ENCODE results near the gene TTC12. TPM values are rescaled to one million over a fixed set of nuclear protein-coding genes. Genes with fewer than 3 reads are reported as not detected.
A peak's percentile ranks its signal among the peaks of the same experiment; 100 is the strongest.

TTC12 gene
- polyA plus RNA-seq, 1 donor from 2014 or later: 9.8 TPM

- peaks cover 17% of the 10 kb centered on the region for H3K36me3 Mint-ChIP-seq
- H3K27me3 Mint-ChIP-seq: no peaks in the 10 kb centered on the region
- no peak overlapping the region for H3K27ac Mint-ChIP-seq
- no peak overlapping the region for H3K4me3 Mint-ChIP-seq
- no peaks in the 10 kb centered on the region for H3K4me1 Mint-ChIP-seq
- peaks cover 0 to 4% (median 2%) of the 10 kb centered on the region in 3 donors for H3K9me3 Mint-ChIP-seq
These were observed 17.1 kb downstream of the TTC12 start for GRCh38 chr11:113331441-113331840.

DNA sequence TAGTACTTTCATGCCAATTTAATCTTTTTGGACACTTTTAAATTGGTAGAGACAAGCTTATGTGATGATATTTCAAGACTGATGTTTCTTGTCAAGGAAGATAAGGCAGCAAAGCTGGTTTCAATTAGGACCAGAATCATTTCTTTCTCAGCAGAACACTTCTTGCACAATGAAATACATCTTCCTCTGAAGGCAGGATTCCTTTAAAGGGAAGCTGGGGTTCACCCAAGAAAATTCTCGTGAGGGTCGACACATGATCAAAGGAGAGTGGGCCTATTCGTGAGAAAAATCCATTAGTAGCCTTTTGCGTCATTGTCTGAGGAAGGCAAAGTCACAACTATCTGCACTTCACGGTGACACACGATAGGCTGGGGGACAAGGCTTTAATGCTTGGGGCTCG is 17.6 kb downstream of the TTC12 start:
- Mint-ChIP-seq H3K27me3 (no peaks in the 10 kb centered on the region), H3K27ac (no peak overlapping the region), H3K4me3 (no peak overlapping the region)

GRCh38 chr11:113332638-113333329 is 18.4 kb downstream of the TTC12 start:
- Mint-ChIP-seq H3K4me1 (no peaks in the 10 kb centered on the region), H3K27me3 (no peaks in the 10 kb centered on the region), H3K9me3 (peaks cover 0 to 4% (median 2%) of the 10 kb centered on the region in 3 donors), H3K4me3 (no peak overlapping the region), H3K27ac (no peak overlapping the region), H3K36me3 (peaks cover 21% of the 10 kb centered on the region)

More for the DNA sequence above, 17.6 kb downstream of the TTC12 start:
- peaks cover 19% of the 10 kb centered on the region for H3K36me3 Mint-ChIP-seq
- no peaks in the 10 kb centered on the region for H3K4me1 Mint-ChIP-seq
- H3K9me3 Mint-ChIP-seq: peaks cover 0 to 4% (median 2%) of the 10 kb centered on the region in 3 donors

DNA sequence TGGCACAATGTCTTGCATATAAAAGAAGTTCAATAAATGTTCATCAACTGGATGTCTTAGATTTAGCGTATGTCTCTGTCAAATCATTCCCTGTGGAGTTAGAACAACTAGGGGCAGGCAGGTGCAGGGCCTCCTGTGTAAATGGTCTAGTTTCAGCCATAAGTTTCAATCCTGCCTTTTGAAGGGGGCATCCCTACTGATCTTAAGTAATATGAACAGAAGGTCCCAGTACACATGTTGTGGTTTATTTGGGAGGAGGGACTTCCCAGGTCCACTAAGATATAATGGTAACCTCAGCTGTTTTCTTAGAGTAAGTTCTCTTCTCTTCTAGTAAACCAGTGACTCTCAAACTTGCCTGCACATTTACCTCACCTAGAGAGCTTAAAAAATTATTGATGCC is 19.8 kb downstream of the TTC12 start:
- Mint-ChIP-seq H3K9me3 (peaks cover 0 to 4% (median 2%) of the 10 kb centered on the region in 3 donors), H3K27ac (no peak overlapping the region), H3K27me3 (no peaks in the 10 kb centered on the region), H3K4me3 (no peak overlapping the region), H3K4me1 (no peaks in the 10 kb centered on the region), H3K36me3 (peaks cover 26% of the 10 kb centered on the region)

DNA sequence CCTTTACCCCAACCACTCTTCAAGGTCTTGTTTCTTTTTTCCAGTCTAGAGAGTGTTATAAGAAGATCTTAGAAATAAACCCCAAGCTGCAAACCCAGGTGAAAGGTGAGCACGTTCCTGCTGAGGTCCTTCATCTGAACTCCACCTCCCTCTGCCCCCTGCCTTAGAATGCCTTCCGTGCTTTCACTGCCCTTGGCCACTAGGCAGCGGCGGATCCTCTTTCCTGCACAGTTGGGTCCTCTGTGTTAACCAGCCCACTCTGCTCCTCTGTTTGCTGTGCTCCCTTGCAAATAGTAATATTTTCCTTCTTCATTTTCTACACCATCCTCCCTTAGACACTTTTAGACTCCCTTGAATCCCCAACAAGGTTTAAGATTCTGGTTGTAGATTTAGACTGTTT is 24.3 kb downstream of the TTC12 start:
- Mint-ChIP-seq H3K27me3 (no peaks in the 10 kb centered on the region), H3K36me3 (peaks cover 25% of the 10 kb centered on the region), H3K9me3 (peaks cover 0 to 4% (median 2%) of the 10 kb centered on the region in 3 donors), H3K4me3 (no peak overlapping the region), H3K4me1 (no peaks in the 10 kb centered on the region), H3K27ac (no peak overlapping the region)

DNA sequence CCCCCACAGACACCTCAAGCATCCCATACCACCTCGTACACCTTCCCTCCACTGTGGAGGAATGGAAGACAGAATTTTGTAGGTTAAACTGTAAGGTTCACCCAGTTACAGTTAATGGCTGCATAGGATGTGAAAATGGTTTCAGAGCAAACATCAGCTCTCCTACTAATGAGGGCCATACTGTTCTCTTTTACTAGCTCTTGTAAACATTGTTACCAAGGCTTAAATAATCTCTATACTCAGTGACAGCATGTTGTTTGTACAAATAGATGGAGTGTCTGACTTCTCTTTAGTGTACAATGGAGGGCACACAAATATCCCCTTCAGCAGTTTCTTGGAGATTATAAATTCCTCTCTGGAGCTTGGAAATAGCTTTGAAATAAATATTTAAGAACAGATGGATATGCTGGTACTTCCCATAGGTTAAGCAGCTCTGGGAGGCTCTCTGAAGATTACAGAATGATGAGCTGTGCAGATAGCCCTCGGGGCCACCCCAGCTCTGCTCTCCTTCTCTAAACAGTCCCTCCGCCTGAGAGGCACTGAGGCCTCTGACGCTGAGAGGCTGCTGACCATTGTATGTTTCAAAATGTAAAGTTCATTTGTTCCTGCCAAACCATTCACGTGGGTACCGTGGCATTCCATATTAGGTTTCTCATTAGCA is 25.7 kb downstream of the TTC12 start:
- no peaks in the 10 kb centered on the region for H3K27me3 Mint-ChIP-seq
- H3K4me3 Mint-ChIP-seq: no peak overlapping the region
- no peaks in the 10 kb centered on the region for H3K4me1 Mint-ChIP-seq
- peaks cover 23% of the 10 kb centered on the region for H3K36me3 Mint-ChIP-seq
- H3K9me3 Mint-ChIP-seq: peaks cover 0 to 4% (median 2%) of the 10 kb centered on the region in 3 donors
- no peak overlapping the region for H3K27ac Mint-ChIP-seq

DNA sequence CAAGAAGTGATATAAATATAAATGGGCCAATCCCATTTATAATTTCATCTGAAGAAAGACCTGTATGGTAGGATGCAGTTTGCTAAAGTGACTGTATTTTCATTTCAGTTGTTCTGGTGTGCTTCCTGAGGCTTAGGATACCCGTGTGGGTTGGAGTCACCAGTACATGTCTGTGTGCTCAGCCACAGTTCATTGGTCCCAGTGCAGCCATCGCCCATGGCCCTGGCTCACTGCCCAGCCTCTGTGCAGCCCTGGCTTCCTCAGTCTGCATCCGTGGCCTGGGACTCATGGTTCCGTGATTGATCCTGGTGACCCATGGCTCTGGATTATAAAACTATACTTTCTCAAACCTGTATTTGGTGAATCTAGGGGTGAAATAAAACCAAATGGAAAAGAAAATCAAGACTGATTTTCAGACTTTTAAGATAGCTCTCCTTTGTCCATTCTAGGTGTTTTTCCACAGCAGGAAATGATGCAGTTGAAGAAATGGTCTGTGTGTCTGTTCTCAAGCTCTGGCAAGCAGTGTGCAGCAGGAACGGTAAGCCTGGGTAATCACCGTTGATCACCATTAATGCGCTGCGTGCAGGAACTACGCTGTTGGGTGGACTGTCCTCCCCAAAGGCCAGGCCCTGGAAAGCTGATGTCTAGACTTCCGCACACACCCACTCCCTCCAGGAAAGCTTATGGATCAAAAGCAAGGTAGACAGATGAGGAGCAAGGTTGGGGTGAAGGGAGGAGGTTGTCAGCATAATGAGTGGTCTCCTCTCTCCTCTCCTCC is 27.2 kb downstream of the TTC12 start:
- no peaks in the 10 kb centered on the region for H3K9me3 Mint-ChIP-seq
- no peaks in the 10 kb centered on the region for H3K4me1 Mint-ChIP-seq
- H3K4me3 Mint-ChIP-seq: no peak overlapping the region
- H3K27ac Mint-ChIP-seq: no peak overlapping the region
- H3K36me3 Mint-ChIP-seq: peaks cover 14% of the 10 kb centered on the region
- H3K27me3 Mint-ChIP-seq: no peaks in the 10 kb centered on the region

DNA sequence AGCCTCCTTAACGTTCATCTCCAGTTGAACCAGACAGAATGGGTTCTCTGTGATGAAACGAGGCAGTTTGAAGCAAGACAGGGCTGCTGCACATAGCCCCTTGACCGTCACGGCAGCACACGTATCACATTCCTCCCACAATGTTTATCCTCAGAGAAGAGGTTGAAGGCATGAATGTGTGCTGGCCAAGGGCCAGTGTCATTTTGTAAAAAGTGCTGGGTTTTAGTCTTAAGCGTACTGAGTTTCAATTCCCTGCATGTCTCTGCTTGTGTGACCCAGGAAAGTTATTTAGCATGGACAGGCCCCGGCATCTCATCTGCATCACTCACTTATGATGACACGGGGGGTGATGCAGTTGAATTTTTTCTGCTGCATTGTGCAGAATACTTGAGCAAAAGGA is 31.6 kb downstream of the TTC12 start:
- no peak overlapping the region for H3K27ac Mint-ChIP-seq

GRCh38 chr11:113349528-113349927 is 35.1 kb downstream of the TTC12 start:
- peaks cover 37% of the 10 kb centered on the region for H3K36me3 Mint-ChIP-seq

More for the DNA sequence above, 31.6 kb downstream of the TTC12 start:
- H3K4me1 Mint-ChIP-seq: no peaks in the 10 kb centered on the region
- no peaks in the 10 kb centered on the region for H3K27me3 Mint-ChIP-seq
- H3K4me3 Mint-ChIP-seq: no peak overlapping the region
- peaks cover 21% of the 10 kb centered on the region for H3K36me3 Mint-ChIP-seq
- H3K9me3 Mint-ChIP-seq: no peaks in the 10 kb centered on the region

DNA sequence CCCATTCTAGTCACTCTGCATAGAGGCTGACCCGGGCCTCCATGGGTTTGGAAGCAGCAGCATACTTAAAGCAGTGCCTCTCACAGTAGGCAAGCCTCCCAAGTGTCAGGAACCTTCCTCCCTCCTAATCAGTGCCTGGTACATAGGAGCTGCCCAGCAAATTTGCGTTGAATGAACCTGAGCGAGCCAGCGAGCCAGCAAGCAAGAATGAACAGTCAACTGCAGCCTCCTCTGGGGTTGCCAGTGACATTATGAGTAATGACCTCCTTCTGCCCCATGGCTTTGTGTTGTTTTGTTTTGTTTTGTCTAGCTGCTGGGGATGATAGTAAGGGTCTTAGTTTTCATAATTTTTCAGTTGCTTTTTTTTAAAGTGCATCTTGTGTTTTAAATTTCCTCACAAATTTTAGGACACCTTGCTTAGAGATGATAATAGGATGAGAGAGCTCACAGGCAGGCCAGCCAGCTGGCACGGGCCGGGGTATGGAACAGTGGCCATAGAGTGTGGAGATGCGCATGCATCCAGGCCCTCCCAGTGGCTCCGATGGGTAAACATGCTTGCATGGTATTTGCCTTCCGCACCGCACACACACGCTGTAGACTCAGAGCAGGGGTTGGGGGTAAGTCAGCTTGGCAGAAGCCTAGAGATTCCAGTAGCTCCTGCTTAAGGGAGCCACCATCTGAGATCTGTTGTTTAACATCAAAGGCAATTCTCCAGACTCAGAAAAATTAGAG is 36.1 kb downstream of the TTC12 start:
- Mint-ChIP-seq H3K27ac (no peak overlapping the region), H3K9me3 (peaks cover 0 to 17% (median 1%) of the 10 kb centered on the region in 3 donors), H3K4me3 (no peak overlapping the region), H3K27me3 (no peaks in the 10 kb centered on the region), H3K36me3 (peaks cover 44% of the 10 kb centered on the region), H3K4me1 (peaks cover 0 to 4% (median 0%) of the 10 kb centered on the region in 3 donors)

More at GRCh38 chr11:113349528-113349927, 35.1 kb downstream of the TTC12 start:
- Mint-ChIP-seq H3K9me3 (peaks cover 0 to 8% (median 1%) of the 10 kb centered on the region in 3 donors), H3K4me1 (peaks cover 0 to 2% (median 0%) of the 10 kb centered on the region in 3 donors), H3K27ac (no peak overlapping the region), H3K27me3 (no peaks in the 10 kb centered on the region), H3K4me3 (no peak overlapping the region)

DNA sequence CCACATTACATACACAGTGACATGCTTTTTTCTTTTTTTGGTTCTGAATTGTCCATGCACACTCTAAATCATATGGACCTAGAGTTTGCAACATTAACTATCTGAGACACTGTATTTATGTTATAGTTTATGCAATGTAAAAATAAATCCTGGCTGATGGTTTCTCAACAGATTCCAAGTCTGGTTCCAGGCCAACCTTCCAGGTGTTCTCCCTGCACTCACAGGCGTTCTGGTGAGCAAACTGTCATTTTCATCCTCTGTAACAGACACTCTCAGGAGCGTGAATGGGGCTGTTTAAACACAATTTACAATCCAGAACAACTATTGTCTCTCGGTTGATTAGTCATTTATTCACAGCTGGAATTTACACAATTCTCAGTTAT is 36.7 kb downstream of the TTC12 start:
- H3K27ac Mint-ChIP-seq: no peak overlapping the region

GRCh38 chr11:113351480-113351879 is 37.1 kb downstream of the TTC12 start:
- Mint-ChIP-seq H3K36me3 (peaks cover 48% of the 10 kb centered on the region), H3K9me3 (peaks cover 5 to 25% (median 6%) of the 10 kb centered on the region in 3 donors), H3K27ac (no peak overlapping the region), H3K4me1 (peaks cover 0 to 4% (median 0%) of the 10 kb centered on the region in 3 donors), H3K4me3 (no peak overlapping the region), H3K27me3 (no peaks in the 10 kb centered on the region)

More for the DNA sequence above, 36.7 kb downstream of the TTC12 start:
- H3K4me1 Mint-ChIP-seq: peaks cover 0 to 4% (median 0%) of the 10 kb centered on the region in 3 donors
- H3K4me3 Mint-ChIP-seq: no peak overlapping the region
- H3K27me3 Mint-ChIP-seq: no peaks in the 10 kb centered on the region
- peaks cover 46% of the 10 kb centered on the region for H3K36me3 Mint-ChIP-seq
- H3K9me3 Mint-ChIP-seq: peaks cover 3 to 22% (median 5%) of the 10 kb centered on the region in 3 donors

DNA sequence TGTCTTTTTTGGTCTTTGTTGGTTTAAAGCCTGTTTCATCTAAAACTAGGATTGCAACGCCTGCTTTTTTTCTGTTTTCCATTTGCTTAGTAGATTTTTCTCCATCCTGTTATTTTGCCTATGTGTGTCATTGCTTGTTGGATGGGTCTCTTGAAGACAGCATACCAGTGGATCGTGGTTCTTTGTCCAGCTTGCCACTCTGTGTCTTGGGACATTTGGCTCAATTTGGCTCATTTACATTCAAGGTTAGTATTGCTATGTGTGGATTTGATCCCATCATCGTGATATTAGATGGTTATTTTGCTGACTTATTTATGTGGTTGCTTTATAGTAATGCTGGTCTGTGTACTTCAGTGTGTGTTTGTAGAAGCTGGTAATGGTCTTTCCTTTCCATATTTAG is 41.8 kb downstream of the TTC12 start:
- H3K9me3 Mint-ChIP-seq: peaks cover 5 to 33% (median 6%) of the 10 kb centered on the region in 3 donors
- no peaks in the 10 kb centered on the region for H3K27me3 Mint-ChIP-seq
- H3K4me1 Mint-ChIP-seq: peaks cover 0 to 4% (median 0%) of the 10 kb centered on the region in 3 donors
- peaks cover 49% of the 10 kb centered on the region for H3K36me3 Mint-ChIP-seq
- H3K27ac Mint-ChIP-seq: peak overlapping the region in 2 of 3 donors; percentile 18 to 33
- H3K4me3 Mint-ChIP-seq: no peak overlapping the region

GRCh38 chr11:113363406-113363805 is 49.0 kb downstream of the TTC12 start:
- Mint-ChIP-seq H3K4me3 (no peak overlapping the region), H3K27me3 (no peaks in the 10 kb centered on the region), H3K9me3 (no peaks in the 10 kb centered on the region), H3K4me1 (peaks cover 0 to 2% (median 0%) of the 10 kb centered on the region in 3 donors), H3K27ac (no peak overlapping the region), H3K36me3 (peaks cover 16% of the 10 kb centered on the region)

Measured in IgD-negative memory B cell (primary cell).